Endothelial cell (in vitro differentiated cells): Measurements from ENCODE around the gene ABCB9. TPM values are rescaled to one million over a fixed set of nuclear protein-coding genes. Genes with fewer than 3 reads are reported as not detected.

Source experiments
- DNase-seq: peaks from one replicate; pipeline ENCODE4 v3.0.0; 2021; ENCODE audit warnings: low spot score
- H3K27ac Mint-ChIP-seq: one replicate; pipeline ENCODE4 v1.8.0; 2021; ENCODE audit warnings: mixed read lengths, inconsistent platforms; ENCODE audit not compliant: unreplicated experiment
- H3K27me3 Mint-ChIP-seq: one replicate; pipeline ENCODE4 v1.8.0; 2021; ENCODE audit warnings: mild to moderate bottlenecking, moderate library complexity, mixed read lengths, inconsistent platforms; ENCODE audit not compliant: unreplicated experiment
- H3K36me3 Mint-ChIP-seq: one replicate; pipeline ENCODE4 v1.8.0; 2021; ENCODE audit warnings: mild to moderate bottlenecking, low read depth, mixed read lengths, inconsistent platforms; ENCODE audit not compliant: unreplicated experiment
- H3K4me1 Mint-ChIP-seq: one replicate; pipeline ENCODE4 v1.8.0; 2021; ENCODE audit warnings: mild to moderate bottlenecking, mixed read lengths, inconsistent platforms; ENCODE audit not compliant: unreplicated experiment
- H3K4me3 Mint-ChIP-seq: one replicate; pipeline ENCODE4 v1.8.0; 2021; ENCODE audit warnings: mild to moderate bottlenecking, mixed read lengths, inconsistent platforms; ENCODE audit not compliant: unreplicated experiment
- H3K9me3 Mint-ChIP-seq: one replicate; pipeline ENCODE4 v1.8.0; 2021; ENCODE audit warnings: mixed read lengths, inconsistent platforms; ENCODE audit not compliant: unreplicated experiment
- total RNA-seq: library from RNA; stranded (reverse); fragmentation: NEBNext Ultra II Directional; extraction: Animal tissue kit (Norgen Biotek cat#: 25700); gene quantifications from one replicate; pipeline ENCODE4 v1.2.1, GENCODE V29; 2021; ENCODE audit not compliant: unreplicated experiment
- TF ChIP-seq, protein P1 (sequence below): fragments of 200-600 bp; sonication (generic); IDR thresholded peaks from one replicate; pipeline ENCODE4 v1.5.0; 2021; ENCODE audit warnings: antibody characterized with exemption; ENCODE audit not compliant: unreplicated experiment

Gene ABCB9
- total RNA-seq, 1 donor from 2014 or later, result 10.9 TPM

DNA sequence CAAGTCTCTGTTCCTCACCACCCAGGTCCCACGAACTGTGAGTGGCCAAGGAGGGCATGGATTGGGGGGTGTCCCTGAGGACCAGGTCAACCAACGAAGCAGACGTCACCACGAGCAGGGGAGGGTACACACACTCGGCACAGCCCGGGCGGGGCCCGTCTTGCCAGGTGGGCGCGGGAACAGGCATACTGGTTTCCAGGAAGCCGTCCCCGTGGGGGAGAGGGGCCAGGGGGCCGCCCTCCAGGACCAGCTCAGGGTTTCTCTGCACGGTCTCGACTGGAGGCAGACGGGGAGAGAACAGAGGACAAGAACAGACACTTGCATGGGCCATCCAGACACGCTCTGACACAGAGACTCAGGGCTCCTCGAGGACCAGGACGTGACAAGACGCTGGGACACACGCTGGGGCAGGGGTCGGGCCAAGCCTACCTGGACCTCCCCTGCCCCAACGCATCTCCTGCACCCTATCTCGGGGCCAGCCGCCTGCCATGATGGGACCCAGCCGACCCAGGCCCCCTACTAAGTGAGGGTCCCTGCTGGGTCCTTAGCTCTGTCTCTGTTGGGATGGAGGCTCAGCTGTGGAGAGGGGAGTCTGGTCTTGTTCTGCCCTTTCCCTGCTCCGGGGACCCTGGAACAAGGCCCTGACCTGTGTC lies 25.5 kb upstream of the ABCB9 start:
- TF ChIP-seq, protein P1, sequence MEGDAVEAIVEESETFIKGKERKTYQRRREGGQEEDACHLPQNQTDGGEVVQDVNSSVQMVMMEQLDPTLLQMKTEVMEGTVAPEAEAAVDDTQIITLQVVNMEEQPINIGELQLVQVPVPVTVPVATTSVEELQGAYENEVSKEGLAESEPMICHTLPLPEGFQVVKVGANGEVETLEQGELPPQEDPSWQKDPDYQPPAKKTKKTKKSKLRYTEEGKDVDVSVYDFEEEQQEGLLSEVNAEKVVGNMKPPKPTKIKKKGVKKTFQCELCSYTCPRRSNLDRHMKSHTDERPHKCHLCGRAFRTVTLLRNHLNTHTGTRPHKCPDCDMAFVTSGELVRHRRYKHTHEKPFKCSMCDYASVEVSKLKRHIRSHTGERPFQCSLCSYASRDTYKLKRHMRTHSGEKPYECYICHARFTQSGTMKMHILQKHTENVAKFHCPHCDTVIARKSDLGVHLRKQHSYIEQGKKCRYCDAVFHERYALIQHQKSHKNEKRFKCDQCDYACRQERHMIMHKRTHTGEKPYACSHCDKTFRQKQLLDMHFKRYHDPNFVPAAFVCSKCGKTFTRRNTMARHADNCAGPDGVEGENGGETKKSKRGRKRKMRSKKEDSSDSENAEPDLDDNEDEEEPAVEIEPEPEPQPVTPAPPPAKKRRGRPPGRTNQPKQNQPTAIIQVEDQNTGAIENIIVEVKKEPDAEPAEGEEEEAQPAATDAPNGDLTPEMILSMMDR, result no peak
- no peaks in the 10 kb centered on the region for H3K27me3 Mint-ChIP-seq
- no peaks in the 10 kb centered on the region for H3K36me3 Mint-ChIP-seq
- DNase-seq, result no peak
- no peak overlapping the region for H3K27ac Mint-ChIP-seq
- no peak overlapping the region for H3K4me3 Mint-ChIP-seq
- no peaks in the 10 kb centered on the region for H3K4me1 Mint-ChIP-seq
- no peaks in the 10 kb centered on the region for H3K9me3 Mint-ChIP-seq

DNA sequence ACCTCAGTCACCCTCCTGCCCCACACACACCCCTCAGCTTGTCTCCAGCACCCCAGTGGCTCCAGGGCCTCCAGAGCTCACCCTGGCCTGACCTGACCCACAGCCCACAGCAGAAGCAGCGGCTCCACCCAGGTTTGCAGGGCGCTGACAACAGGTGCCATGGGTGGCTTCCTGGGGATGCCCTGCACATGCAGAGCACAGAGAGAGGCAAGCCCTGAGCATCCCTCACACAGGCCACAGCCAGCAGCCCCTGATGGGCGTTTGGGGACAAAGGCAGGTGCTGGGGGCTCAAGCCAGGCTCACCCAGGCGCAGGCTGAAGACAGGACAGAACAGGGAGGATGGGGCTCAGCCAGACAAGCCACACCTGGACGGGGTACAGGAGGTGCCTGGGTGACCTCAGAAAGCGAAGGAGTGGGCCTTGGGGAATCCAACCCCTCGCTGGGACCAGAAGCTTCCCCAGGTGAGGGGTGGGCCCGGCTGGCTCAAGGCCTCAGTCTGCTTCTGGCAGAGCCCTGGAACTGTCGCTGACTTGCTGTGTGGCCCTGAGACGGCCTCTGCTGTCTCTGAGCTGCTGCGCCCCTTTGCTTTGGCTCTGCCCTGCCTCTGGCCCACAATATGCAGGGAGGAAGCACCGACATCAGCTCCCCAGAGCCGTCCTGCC lies 24.8 kb upstream of the ABCB9 start:
- no peaks in the 10 kb centered on the region for H3K9me3 Mint-ChIP-seq
- no peak for DNase-seq
- TF ChIP-seq, protein P1, result no peak

DNA sequence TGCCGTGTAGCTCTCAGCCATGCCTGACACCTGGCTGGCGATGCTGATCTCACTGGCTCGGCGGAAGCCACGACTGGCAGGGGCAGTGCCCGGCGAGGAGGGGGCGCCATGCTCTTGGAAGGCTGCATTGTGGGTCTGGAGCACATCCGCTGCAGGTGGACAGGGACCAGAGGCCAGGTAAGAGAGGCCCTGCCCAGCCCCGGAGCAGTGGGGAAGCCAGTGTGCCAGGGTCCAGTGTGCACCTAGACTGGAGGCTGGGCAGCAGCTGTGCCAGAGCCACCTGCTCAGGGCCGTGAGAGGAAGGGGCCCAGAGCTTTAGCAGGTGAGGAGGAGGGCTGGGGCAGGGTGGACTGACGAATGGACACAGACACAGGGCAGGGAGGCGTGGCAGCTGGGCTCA lies 24.3 kb upstream of the ABCB9 start:
- Mint-ChIP-seq H3K9me3 (no peaks in the 10 kb centered on the region), H3K27me3 (no peaks in the 10 kb centered on the region), H3K27ac (no peak overlapping the region), H3K4me3 (no peak overlapping the region), H3K4me1 (no peaks in the 10 kb centered on the region), H3K36me3 (no peaks in the 10 kb centered on the region)
- TF ChIP-seq, protein P1, result no peak
- DNase-seq, result no peak

More for the DNA sequence above, 24.8 kb upstream of the ABCB9 start:
- Mint-ChIP-seq H3K4me3 (no peak overlapping the region), H3K27me3 (no peaks in the 10 kb centered on the region), H3K27ac (no peak overlapping the region), H3K4me1 (no peaks in the 10 kb centered on the region), H3K36me3 (no peaks in the 10 kb centered on the region)

DNA sequence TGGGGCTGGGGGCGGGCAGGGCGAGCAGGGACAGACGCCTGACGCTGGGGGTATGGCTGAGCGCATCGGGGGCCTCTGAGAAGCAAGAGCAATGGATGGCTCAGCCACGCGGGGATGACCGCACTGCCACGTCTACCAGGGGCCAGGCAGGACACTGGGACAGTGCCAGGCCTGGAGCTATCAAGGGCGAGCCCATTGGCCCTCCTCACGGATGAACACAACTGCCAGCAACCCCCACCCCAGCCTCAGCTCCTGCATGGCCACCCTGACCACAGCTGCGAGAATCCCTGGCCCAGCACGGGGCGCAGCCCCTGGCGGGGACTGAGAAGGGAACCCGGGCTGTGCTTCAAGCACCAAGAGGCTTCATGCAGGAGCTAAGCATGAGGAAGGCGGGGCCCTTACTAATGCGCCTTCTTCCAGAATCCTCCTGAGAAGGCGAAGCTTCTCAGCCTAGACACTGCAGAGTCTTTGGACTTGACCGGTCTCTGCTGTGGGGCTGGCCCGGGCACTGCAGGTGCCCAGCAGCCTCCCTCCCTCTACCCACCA lies 23.7 kb upstream of the ABCB9 start:
- peaks cover 3% of the 10 kb centered on the region for H3K36me3 Mint-ChIP-seq
- TF ChIP-seq, protein P1, result no peak
- H3K27me3 Mint-ChIP-seq, result no peaks in the 10 kb centered on the region
- no peak overlapping the region for H3K27ac Mint-ChIP-seq
- H3K4me1 Mint-ChIP-seq, result no peaks in the 10 kb centered on the region
- DNase-seq, result no peak
- no peak overlapping the region for H3K4me3 Mint-ChIP-seq
- H3K9me3 Mint-ChIP-seq, result no peaks in the 10 kb centered on the region
